Fibroblast of gingiva (primary cell): ENCODE data around the gene CLMN.

Experiments
- DNase-seq: peaks from one replicate; pipeline ENCODE4 v3.0.0-alpha.2; 2011; ENCODE audit warnings: low read depth

Gene CLMN

GRCh38 chr14:95237958-95238340 is 81.8 kb downstream of the CLMN start:
- no peak for DNase-seq

DNA sequence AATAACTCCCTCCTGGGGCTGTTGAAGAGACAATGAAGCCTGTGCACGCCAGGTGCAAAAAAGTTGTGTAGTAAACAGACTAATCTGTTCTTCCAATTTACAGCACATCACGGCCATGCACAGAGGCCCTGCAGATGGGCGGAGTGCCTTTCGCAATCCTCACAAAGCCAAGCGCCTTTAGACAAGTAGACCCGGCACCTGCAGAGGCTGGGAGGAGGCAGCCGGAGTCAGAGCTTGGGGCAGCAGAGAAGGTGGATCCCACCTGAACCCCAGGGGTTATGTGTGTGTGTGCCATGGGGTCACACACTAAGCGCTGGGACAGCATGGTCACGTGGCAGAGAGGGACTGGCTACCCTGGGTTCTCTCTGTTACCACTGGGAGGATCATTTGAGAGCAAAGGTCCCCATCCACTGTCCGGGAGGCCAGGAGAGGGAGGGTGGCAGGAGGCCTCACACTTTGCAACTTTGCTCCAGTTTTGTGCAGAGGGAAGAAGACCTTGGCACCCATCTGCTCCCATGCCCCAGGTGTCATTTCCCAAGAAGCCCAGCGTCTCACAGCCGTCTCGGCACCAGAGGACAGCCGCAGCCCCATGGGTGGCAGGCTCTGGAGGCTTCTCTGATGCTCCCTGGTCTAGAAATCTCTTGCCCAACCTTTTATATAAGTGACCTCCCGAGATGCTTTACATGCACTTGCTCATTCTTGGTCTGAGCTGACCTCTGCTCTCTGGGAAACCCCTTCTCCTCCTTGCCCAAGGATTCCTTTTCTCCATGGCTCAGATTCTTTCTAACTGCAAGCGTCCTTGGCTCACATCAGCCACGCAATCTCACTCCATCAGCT is 82.4 kb downstream of the CLMN start:
- no peak for DNase-seq

- no peak for DNase-seq
Observed at GRCh38 chr14:95236221-95236620, 83.5 kb downstream of the CLMN start.

GRCh38 chr14:95235767-95236166 is 83.9 kb downstream of the CLMN start:
- no peak for DNase-seq

DNA sequence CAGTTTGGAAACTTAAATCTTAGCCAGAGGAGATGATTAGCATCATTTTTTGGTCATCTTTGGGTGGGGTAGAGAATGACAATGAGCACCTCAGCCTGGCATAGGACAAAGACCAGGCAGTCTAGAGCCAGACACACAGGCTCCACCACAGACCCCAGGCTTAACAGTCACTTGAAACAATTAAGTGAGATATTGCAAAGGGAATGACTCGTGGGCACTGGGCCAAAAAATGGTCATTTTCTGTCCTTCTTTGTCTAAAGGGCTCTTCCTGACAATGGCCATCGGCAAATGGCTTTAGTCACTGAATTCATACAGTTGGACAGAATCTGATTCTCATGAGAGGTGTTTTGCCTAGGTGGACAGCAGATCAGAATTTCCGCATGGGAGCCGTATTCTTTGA is 84.4 kb downstream of the CLMN start:
- DNase-seq, result no peak

DNA sequence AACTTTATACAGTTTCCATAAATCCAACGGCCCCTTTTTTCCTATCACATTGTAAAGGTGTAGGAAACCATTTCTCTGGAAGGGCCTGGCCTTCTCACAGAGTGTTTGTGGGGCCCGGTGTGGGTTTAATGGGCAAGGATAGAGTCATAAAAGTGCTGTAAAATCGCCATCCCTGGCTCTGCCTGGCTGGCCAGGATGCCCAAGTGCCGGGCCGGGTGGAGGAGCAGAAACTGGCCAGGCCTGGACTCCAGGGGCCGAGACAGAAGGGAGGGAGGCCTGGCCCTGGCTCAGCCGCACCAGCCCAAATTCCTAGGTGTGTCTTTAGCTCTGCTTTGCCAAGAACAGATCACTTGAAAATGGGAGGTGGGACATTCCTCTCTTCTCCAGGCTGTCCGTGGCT is 85.3 kb downstream of the CLMN start:
- no peak for DNase-seq

GRCh38 chr14:95233702-95234241 is 85.9 kb downstream of the CLMN start:
- no peak for DNase-seq

DNA sequence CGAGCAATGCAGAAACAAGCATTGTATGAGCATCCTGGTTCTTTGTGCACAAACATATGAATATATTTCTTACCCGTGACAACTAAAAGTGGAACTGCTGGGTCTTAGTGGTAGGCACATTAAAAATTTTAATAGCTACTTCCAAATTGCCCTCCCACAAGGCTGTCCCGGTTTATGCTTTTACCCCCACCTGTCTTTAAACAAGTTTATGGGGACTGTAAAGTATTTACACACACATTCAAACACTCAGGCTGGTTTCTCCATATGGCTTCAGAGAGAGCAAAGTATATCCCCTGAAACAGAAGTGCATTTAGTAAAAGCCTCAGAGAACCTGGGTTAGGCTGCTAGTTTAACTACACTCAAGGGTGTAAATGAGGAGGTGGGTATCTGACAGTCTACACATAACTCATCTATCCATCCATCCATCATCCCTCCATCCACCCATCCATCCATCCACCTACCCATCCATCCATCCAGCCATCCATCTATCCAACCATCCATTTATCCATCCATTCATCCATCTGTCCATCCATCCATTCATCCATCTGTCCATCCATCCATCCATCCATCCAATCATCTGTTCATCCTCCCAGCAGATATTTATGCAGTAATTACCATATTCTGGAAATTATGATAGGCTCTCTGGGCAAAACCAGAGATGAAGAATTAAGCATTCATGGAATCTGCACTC is 86.7 kb downstream of the CLMN start:
- DNase-seq, result no peak

GRCh38 chr14:95231966-95232633 is 87.6 kb downstream of the CLMN start:
- DNase-seq, result no peak

DNA sequence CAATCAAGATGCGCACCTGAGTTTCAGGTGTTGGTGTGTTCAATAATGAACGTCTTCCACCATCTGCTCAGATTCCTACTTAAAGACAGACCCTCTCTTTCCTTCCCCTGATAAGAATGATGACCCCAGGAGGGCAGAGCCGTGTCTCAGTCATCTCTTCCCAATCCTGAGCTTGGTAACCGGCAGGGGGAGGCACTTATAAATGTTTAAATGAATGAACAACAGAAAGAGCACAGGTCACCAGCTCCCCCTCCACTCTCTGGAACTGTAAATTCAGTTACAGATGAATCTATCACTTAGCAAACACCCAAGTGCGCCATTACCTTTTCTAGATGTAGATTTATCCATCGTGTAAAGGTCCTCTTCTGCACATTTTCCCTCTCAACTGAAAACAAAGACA is 90.0 kb downstream of the CLMN start:
- DNase-seq, result no peak

DNA sequence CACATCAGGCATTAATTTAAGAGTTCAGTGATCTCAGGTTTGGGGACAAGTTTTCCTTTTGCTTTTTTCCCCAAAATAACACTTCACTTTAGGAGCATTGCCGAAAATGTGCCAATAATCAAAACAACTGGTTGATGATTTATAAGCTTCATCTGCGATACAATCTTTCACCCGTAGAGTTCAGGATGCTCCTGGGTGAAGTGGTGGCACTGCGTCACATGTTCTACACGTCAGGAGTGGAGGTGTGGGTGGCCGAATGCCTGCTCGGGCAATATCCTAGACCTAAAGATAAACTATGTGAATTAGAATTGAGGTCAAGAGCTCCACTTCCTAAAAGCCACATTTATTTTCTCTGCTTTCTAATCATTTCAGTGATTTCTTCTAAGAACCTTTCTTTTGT is 91.5 kb downstream of the CLMN start:
- no peak for DNase-seq

DNA sequence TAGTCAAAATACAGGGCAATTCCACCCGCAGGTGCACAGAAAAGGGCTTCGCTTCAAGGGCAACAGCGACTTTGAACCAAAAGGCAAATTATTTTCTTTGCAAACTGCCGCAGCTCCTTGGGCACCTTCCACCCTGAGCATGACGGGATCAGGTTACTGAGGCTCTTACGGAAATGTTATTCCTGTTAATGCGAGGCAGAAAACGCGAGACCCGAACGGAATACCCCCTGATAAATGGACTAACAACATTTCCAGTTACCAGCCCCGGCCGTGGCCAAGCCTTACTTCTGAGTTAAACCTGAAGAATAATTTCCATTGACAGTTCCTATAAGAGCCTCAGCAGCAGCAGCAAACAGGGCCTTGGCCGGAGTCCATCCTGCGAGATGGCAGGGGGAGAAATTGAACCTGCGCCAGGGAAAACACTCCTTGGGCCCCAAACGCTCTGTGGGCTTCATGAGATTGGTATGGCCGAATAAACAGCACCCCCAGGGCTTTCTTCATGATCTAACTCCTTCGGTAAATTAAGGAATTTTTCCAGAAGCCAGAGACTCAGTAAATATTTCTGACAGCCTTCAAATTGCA is 92.3 kb downstream of the CLMN start:
- no peak for DNase-seq

GRCh38 chr14:95226801-95227200 is 92.9 kb downstream of the CLMN start:
- no peak for DNase-seq

GRCh38 chr14:95225251-95225887 is 94.3 kb downstream of the CLMN start:
- DNase-seq, result no peak

DNA sequence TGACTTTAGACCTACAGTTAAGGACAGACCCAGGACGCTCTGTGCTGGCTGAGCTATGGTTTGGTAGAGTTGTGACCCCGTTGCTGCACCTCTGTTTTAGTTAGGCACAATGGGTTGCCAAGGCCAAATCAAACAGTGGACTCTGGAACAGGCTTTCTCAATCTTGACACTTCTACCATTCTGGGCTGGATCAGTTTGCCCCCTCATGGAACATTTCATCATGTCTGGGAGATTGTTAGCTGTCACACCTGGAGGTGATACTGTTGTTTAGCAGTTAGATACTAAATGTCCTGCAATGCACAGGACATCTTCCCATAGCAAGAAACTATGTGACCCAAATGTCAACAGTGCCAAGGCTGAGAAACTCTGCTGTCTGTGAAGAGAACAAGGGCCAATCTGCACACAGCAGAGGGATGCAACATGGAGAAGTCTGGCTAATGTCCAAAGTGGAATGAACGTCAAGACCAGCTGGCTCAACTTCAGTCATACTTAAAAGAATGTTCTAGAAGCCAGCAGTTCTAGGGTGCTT is 96.8 kb downstream of the CLMN start:
- no peak for DNase-seq

GRCh38 chr14:95222151-95222631 is 97.5 kb downstream of the CLMN start:
- DNase-seq, result no peak

- no peak for DNase-seq
Observed at GRCh38 chr14:95221531-95221930, 98.2 kb downstream of the CLMN start.

DNA sequence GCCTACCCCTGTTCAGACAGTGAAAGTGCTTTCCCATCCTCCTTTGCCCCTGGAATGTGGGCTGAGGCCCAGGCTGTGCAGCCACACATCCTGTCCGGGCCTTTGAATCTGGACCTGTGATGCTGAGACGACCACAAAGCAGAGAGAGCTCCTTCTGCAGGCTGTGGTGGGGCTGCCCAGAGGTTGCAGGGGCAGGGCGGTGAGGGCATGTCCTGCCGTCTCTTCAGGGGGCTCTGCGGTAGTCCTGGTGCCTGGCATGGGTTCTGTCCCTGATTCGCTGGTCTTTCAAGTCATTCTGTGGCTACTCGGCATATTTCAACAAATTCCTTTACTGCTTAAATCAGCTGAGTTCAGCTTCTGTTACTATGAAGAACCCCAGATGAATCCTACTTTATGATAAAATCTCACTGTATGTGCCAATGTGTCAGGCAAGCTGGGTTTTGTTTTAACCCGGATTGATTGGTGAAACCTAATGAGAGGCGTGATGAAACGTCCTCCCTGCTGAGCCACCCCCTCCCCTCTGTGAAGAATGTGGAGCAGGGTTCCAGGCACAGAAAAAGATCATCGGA is 99.0 kb downstream of the CLMN start:
- DNase-seq, result no peak

DNA sequence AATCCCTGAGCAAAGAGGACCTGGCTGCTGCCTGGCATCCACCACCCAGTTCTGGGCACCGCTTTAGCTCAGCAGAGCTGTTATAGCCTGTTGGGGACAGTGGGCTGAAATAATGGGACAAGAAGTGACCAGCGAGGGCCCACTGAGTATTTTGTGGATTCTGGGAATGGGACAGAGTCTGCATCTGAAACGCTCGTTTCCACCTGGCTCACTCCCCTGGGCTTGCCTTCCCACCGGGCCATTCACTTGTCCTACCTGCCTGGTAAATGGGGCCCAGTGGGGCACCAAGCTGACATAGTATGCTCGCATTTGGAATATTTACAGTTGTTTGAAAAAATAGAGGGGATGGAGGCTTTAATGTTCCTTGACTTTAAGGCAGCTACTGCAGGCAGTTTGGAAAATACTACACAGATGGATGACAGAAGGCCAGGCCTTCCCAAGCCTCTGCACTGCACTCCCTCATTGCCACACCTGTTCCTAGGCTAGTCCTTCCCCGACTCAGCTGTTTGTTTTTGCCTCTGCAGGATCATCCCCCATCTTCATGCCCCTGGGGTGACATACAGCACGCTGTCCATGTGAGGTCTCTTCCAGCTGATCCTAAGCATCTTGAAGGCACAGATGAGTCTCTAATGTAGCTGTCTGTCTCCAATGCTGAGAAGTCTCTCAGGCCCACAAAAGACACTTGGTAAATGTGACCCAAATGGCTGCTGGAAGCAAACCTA is 101.1 kb downstream of the CLMN start:
- no peak for DNase-seq

GRCh38 chr14:95218006-95218405 is 101.7 kb downstream of the CLMN start:
- no peak for DNase-seq
